Measurements from ENCODE around the gene TM7SF2.

Gene TM7SF2

GRCh38 chr11:65113839-65114238 lies 2.2 kb downstream of the TM7SF2 start:
- no peak for DNase-seq (ENCODE audit: low read depth)
- no peak overlapping the region for H3K4me3 ChIP-seq (ENCODE audit: low read depth, low read length)
- TF ChIP-seq CTCF (conservative IDR thresholded peaks at IDR 0.05; ENCODE audit: low read depth, low read length), result no peak

- no peak for TF ChIP-seq CTCF (conservative IDR thresholded peaks at IDR 0.05; ENCODE audit: low read depth, low read length)
- no peak for DNase-seq (ENCODE audit: low read depth)
These were observed 3.0 kb downstream of the TM7SF2 start for GRCh38 chr11:65114538-65115171.

GRCh38 chr11:65115361-65116082 lies 3.9 kb downstream of the TM7SF2 start:
- no peak for TF ChIP-seq CTCF (conservative IDR thresholded peaks at IDR 0.05; ENCODE audit: low read depth, low read length)
- DNase-seq (ENCODE audit: low read depth), result no peak
- no peak overlapping the region for H3K4me3 ChIP-seq (ENCODE audit: low read depth, low read length)

More at GRCh38 chr11:65114538-65115171, 3.0 kb downstream of the TM7SF2 start:
- no peak overlapping the region for H3K4me3 ChIP-seq (ENCODE audit: low read depth, low read length)

GRCh38 chr11:65116370-65117205 lies 4.9 kb downstream of the TM7SF2 start:
- no peak for TF ChIP-seq CTCF (conservative IDR thresholded peaks at IDR 0.05; ENCODE audit: low read depth, low read length)
- peak overlapping the region; percentile 94 for H3K4me3 ChIP-seq (ENCODE audit: low read depth, low read length)
- DNase-seq (ENCODE audit: low read depth), result peak; percentile 65

GRCh38 chr11:65117206-65118096 lies 5.8 kb downstream of the TM7SF2 start, which contains the start of gene ZNHIT2:
TSS of gene ZNHIT2 (minus strand) at chr11:65117701. CDS start at chr11:65117653, 48 bp downstream.
- H3K4me3 ChIP-seq (ENCODE audit: low read depth, low read length), result peak within 1 kb of the TSS; percentile 94
- TF ChIP-seq CTCF (conservative IDR thresholded peaks at IDR 0.05; ENCODE audit: low read depth, low read length), result peak; percentile 91
- peak; percentile 99 for DNase-seq (ENCODE audit: low read depth)
